Mesothelial cell of epicardium (in vitro differentiated cells): ENCODE results near the gene KRT72. TPM values are rescaled to one million over a fixed set of nuclear protein-coding genes. Genes with fewer than 3 reads are reported as not detected.

Source experiments
- DNase-seq, 2 experiments: peaks; one replicate each; pipeline ENCODE4 v3.0.0; 2021; ENCODE audit warnings: low spot score in 2 of 2; ENCODE audit not compliant: unreplicated experiment in 2 of 2
- H3K27ac Mint-ChIP-seq: 2 replicates; pipeline ENCODE4 v1.8.0; 2021; ENCODE audit warnings: mixed read lengths
- H3K27me3 Mint-ChIP-seq: 2 replicates; pipeline ENCODE4 v1.8.0; 2021; ENCODE audit warnings: low read depth, mixed read lengths
- H3K36me3 Mint-ChIP-seq: 2 replicates; pipeline ENCODE4 v1.8.0; 2021; ENCODE audit warnings: mixed read lengths
- H3K4me1 Mint-ChIP-seq: 2 replicates; pipeline ENCODE4 v1.8.0; 2021; ENCODE audit warnings: mixed read lengths
- H3K4me3 Mint-ChIP-seq: 2 replicates; pipeline ENCODE4 v1.8.0; 2021; ENCODE audit warnings: mild to moderate bottlenecking, moderate library complexity, mixed read lengths
- H3K9me3 Mint-ChIP-seq: 2 replicates; pipeline ENCODE4 v1.8.0; 2021; ENCODE audit warnings: mixed read lengths
- CTCF ChIP-seq: fragments of 200-600 bp; sonication (generic); IDR thresholded peaks from one replicate; pipeline ENCODE4 v1.5.0; 2021; ENCODE audit warnings: antibody characterized with exemption; ENCODE audit not compliant: unreplicated experiment
- total RNA-seq: library from RNA; stranded (reverse); gene quantifications from 3 replicates; pipeline ENCODE4 v1.2.1, GENCODE V29; 2021

KRT72 gene
- total RNA-seq, 1 donor from 2014 or later, result not detected

- no peak overlapping the region for H3K4me3 Mint-ChIP-seq
- H3K4me1 Mint-ChIP-seq, result no peaks in the 10 kb centered on the region
- no peak for TF ChIP-seq CTCF
- no peak overlapping the region for H3K27ac Mint-ChIP-seq
- no peaks in the 10 kb centered on the region for H3K9me3 Mint-ChIP-seq
- peaks cover 69% of the 10 kb centered on the region for H3K27me3 Mint-ChIP-seq
- no peaks in the 10 kb centered on the region for H3K36me3 Mint-ChIP-seq
- DNase-seq, result no peak
Observed at GRCh38 chr12:52606096-52606495, 4.8 kb upstream of the KRT72 start.

DNA sequence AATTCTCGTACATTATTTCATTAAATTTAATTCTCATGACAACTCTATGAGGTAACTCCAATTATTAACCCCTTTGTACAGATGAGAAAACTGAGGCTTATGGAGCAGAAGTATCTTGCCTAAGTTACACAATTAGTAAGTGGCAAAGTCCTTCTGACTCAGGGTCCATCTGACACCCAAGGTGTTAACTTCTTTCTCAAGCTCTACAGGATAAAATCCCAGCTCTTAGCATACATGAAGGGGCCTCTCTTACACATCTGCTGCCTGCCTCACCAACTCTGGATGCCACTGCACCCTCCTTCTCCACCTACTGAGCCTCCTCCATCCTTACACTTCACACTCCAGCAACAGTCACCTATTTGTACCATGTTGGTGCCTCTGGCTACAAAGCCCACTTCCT is 4.3 kb upstream of the KRT72 start:
- Mint-ChIP-seq H3K9me3 (no peaks in the 10 kb centered on the region), H3K4me1 (no peaks in the 10 kb centered on the region), H3K4me3 (no peak overlapping the region), H3K27ac (no peak overlapping the region), H3K27me3 (peaks cover 64% of the 10 kb centered on the region), H3K36me3 (no peaks in the 10 kb centered on the region)
- TF ChIP-seq CTCF, result no peak
- no peak for DNase-seq

DNA sequence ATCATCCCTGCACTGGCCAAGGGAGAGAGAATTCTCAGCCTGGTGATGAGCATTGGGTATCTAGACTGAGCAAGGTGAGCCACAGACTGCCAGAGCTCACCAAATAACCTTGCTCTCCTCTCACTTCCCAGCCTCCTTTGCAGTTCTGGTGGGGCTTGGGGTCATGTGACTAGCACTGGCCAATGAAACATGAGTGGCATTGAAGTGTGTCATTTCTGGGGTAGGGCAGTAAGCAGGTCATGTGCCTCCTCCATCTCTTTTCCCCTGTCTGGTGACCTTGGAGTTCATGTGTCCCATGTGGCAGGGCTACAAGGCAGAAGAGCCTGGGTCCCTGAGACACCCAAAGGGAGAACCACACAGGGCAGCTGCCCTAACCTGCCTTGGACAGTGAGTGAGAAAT is 3.6 kb upstream of the KRT72 start:
- no peak for DNase-seq
- no peaks in the 10 kb centered on the region for H3K9me3 Mint-ChIP-seq
- TF ChIP-seq CTCF, result no peak
- H3K36me3 Mint-ChIP-seq, result no peaks in the 10 kb centered on the region
- H3K4me3 Mint-ChIP-seq, result no peak overlapping the region
- H3K27me3 Mint-ChIP-seq, result peaks cover 65% of the 10 kb centered on the region
- no peaks in the 10 kb centered on the region for H3K4me1 Mint-ChIP-seq
- H3K27ac Mint-ChIP-seq, result no peak overlapping the region

DNA sequence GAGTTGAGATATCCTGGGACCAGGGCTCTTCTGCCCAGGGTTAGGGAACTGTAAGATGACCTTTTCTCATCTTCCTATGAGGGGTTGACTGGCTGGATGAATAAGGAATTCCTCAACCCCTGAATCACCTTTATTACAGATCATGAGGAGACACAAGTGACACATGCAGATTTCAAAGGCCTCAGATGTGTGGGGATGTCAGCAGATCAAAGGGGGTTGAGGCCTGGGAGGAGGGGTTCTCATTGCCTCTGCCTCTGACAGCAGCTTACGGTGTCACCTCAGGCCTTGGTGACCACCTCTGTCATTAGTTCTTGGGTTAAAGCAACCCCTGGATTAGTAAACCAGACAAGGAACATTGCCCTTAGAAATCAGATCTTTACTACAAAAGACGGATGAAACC is 2.1 kb upstream of the KRT72 start:
- no peak for DNase-seq
- H3K36me3 Mint-ChIP-seq, result no peaks in the 10 kb centered on the region

GRCh38 chr12:52602552-52602951 is 1.3 kb upstream of the KRT72 start:
- H3K9me3 Mint-ChIP-seq, result no peaks in the 10 kb centered on the region
- H3K4me3 Mint-ChIP-seq, result no peak overlapping the region
- H3K27me3 Mint-ChIP-seq, result peaks cover 67% of the 10 kb centered on the region
- H3K36me3 Mint-ChIP-seq, result no peaks in the 10 kb centered on the region
- TF ChIP-seq CTCF, result no peak
- H3K27ac Mint-ChIP-seq, result no peak overlapping the region
- DNase-seq, result no peak
- no peaks in the 10 kb centered on the region for H3K4me1 Mint-ChIP-seq

More for the DNA sequence above, 2.1 kb upstream of the KRT72 start:
- no peaks in the 10 kb centered on the region for H3K9me3 Mint-ChIP-seq
- no peak for TF ChIP-seq CTCF
- no peaks in the 10 kb centered on the region for H3K4me1 Mint-ChIP-seq
- no peak overlapping the region for H3K4me3 Mint-ChIP-seq
- H3K27ac Mint-ChIP-seq, result no peak overlapping the region
- H3K27me3 Mint-ChIP-seq, result peaks cover 66% of the 10 kb centered on the region

DNA sequence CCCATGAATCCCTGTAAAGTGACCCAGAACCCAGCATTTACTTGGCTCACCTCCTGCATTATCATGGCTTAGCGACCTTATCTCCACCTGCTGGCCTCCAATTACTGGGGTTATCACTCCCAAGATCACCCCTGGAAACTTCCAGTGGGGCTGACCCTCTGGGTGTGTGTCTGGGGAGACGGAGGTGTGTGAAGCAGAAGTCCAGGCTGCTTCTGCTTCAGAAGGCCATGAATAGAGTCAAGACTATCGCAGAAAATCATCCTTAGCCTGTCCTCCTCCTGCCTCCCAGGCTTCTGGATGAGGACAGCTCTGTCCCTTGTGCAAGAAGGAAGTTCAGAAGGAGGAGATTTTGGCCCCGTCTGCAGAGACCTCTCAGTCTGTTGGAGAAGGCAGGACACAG is 408 bp upstream of the KRT72 start:
- Mint-ChIP-seq H3K27me3 (peaks cover 65% of the 10 kb centered on the region), H3K9me3 (no peaks in the 10 kb centered on the region), H3K4me1 (no peaks in the 10 kb centered on the region)

More for the DNA sequence above, 408 bp upstream of the KRT72 start:
- Mint-ChIP-seq H3K4me3 (no peak overlapping the region), H3K27ac (no peak overlapping the region), H3K36me3 (no peaks in the 10 kb centered on the region)
- no peak for TF ChIP-seq CTCF
- DNase-seq, result no peak
